Measurements from ENCODE around the gene EHBP1.
"Not testable (repeated sequence)": the region's sequence is repeated elsewhere in the genome, so short reads cannot be mapped to it uniquely, and the experiment has no call there.

EHBP1 gene

DNA sequence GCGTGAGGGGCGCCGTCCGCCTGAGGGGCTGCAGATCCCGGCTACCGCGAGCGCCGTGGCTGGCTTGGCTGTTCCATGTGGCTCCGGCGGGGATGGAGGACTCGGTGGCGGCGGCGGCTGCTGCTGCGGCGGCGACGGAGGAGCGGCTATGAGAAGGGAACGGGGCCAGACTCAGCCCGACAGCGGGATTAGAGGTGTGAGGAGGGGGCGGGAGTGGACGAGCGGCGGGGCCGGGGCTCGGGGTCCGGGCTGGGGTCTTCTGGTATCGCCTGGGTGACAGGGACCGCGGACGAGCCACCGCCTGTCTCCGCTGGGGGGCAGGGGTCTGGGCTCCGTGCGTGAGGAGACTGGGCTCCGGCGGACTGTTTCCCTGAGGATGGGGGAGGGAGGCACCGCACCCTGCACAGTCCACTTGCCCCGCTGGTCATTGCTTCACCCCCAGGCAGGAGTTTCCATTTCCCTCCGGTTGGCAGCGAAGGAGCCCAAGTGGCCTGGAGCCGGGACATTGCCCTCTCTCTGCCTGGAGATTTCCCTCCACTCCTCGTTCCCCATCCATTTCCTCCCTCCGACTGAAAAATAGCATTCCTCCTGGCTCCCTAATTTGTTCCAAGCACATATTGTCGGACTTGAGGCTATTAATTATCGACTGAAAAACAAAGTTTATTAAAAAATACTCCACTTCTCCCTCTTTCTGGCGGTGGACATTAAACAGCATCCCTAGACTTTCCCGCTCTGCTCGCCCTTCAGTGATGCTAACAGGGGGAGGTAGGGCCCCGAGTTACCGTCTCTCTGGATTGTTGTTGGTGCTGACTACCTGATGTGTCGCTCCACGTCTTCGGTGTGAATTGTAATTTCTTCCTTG, 577 bp downstream of the EHBP1 start:
- DNase-seq: peak in 2 of 4 experiments; percentile 20 to 23

- no peak for DNase-seq
These were observed 1.4 kb downstream of the EHBP1 start for GRCh38 chr2:62706721-62707521.

GRCh38 chr2:62708751-62709150, 3.2 kb downstream of the EHBP1 start:
- DNase-seq: no peak

DNA sequence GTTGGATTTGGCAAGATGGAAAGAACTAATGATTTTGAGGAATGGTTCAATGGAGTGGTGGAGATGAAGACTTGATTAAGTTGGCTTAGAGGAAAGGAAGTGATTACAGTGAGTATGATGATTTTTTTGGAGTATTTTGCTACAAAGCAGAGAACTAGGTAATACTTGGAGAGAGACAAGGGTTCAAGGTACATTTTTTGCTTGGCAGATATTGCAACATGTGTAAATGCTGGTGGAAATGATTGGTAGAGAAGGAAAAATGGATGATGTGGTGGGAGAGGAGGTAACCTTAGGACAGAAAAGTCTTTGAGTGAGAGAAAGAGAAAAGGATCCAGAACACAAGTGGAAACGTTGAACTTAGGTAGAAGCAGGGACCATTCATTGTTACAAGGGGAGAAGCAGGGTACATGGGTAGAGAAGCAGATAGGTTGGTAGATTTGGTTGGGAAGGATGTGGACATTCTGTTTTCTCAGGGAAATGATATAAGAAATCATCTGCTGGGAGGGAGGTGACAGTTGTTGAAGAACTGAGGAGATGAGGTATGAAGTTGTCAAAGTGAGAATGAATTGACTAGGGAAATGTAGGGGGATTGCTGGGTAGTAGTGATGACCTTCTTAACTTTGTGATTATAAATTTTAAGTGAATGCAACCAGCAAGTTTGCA, 6.5 kb downstream of the EHBP1 start:
- no peak for DNase-seq

GRCh38 chr2:62713196-62713595, 7.7 kb downstream of the EHBP1 start:
- DNase-seq: not testable (repeated sequence)

GRCh38 chr2:62713837-62714236, 8.3 kb downstream of the EHBP1 start:
- no peak for DNase-seq

- no peak for DNase-seq
These were observed 11.3 kb downstream of the EHBP1 start for GRCh38 chr2:62716768-62717167.

- DNase-seq: no peak
These were observed 12.1 kb downstream of the EHBP1 start for GRCh38 chr2:62717503-62718081.

GRCh38 chr2:62718225-62718822, 12.8 kb downstream of the EHBP1 start:
- no peak for DNase-seq

DNA sequence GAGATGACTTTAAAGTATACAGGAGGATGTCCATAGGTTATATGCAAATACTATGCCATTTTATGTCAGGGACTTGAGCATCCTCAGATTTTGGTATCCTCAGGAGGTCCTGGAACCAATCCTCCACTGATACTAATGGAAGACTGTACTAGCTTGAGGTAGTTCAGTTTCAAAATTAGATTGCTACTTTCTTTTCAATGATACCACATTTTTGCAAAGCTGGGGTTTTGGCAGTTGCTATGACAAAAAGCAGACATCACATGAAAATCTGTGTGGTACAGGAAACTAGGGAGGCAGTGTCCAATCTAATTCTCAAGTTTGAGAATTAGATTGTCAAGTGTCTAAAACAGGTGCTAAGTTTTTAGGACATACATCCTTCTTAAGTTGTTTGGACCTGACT, 14.2 kb downstream of the EHBP1 start:
- no peak for DNase-seq

GRCh38 chr2:62722679-62723078, 17.2 kb downstream of the EHBP1 start:
- DNase-seq: no peak

- no peak for DNase-seq
These were observed 17.7 kb downstream of the EHBP1 start for GRCh38 chr2:62723253-62723652.

GRCh38 chr2:62724106-62724505, 18.6 kb downstream of the EHBP1 start:
- DNase-seq: no peak

DNA sequence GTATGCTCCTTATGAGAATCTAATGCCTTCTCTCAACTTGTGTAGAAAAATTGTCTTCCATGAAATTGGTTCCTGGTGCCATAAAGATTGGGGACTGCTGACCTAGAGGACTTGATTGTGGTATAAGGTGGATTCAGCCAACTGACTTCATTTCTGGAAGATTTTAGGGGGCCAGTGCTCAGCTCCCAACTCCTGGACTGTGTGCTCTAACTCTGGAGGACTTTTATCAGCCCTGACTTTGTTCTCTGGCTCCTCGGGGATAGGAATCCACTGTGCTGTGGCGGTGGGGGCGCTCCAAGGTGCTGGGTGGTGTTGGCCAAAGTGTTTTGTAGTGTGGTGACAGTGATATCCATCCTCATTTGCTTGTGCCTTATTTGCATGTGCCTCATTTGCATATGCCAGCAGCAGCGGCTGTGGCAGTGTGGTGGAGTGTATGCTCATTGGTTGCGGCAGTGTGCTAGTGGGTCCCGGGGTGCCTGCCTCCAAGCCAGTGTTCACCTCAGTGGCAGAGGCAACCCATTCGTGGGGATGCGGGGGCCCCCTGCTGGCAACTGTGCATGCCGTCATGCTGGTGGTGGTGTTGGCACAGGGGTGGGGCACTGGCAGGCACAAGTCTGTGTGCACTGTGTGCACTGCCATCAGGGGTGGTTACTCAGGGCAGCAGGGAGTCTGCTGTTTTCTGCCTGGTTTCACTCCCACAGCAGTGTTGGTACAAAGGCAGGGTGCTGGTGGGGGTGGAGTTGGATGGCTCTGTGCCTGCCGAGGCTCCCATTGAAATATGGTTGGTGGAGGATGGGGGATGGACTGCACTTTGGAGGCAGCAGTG, 19.6 kb downstream of the EHBP1 start:
- peak in 1 of 4 experiments; percentile 5 for DNase-seq

DNA sequence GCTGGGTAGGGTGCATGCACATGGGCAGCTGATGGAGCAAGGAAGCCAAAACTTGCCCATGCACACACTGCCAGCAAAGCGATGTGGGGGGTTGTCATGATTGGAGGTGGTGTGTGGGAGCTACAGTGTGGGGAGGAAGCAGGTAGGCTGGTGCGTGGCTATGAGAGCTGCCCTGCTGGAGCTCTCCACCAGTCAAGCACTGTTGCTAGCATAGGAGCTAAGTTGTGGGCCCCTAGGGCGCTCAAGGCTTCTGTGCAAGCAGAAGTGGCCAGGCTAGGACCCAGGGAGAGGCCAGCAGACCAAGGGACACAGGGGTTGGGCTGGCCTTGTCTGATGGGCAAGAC, 20.2 kb downstream of the EHBP1 start:
- no peak for DNase-seq

- no peak for DNase-seq
These were observed 21.9 kb downstream of the EHBP1 start for GRCh38 chr2:62727259-62727867.

- no peak for DNase-seq
These were observed 22.5 kb downstream of the EHBP1 start for GRCh38 chr2:62727876-62728566.

DNA sequence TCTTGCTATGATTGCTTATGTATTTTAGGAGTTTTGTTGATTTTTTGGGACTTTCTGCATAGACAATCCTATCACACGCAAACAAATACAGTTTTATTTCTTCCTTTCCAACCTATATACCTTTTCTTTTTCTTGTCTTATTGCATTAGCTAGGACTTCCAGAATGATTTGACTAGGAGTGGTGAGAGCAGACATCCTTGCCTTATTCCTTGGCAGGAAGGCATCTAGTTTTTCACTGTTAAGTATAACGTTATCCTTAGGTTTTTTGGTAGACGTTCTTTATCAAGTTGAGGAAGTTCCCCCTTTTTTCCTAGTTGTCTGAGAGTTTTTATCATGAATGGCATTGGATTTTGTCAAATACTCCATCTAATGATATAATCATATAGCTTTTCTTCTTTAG, 25.8 kb downstream of the EHBP1 start:
- DNase-seq: no peak

DNA sequence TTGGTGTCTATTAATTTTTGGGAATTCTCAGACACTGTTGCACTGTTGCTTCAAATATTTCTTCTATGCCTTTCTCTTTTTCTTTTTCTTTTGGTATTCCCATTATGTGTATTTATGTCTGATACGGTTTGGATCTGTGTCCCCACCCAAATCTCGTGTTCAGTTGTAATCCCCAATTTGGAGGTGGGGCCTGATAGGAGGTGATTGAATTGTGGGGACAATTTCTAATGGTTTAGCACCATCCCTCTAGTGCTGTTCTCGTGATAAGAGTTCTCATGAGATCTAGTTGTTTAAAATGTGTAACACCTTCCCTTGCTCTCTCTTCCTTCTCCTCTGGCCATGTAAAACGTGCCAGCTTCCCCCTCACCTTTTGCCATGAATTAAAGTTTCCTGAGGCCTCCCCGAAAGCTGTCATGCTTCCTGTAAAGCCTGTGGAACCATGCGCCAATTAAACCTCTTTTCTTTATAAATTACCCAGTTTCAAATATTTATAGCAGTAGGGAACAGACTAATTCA, 26.8 kb downstream of the EHBP1 start:
- no peak for DNase-seq

DNA sequence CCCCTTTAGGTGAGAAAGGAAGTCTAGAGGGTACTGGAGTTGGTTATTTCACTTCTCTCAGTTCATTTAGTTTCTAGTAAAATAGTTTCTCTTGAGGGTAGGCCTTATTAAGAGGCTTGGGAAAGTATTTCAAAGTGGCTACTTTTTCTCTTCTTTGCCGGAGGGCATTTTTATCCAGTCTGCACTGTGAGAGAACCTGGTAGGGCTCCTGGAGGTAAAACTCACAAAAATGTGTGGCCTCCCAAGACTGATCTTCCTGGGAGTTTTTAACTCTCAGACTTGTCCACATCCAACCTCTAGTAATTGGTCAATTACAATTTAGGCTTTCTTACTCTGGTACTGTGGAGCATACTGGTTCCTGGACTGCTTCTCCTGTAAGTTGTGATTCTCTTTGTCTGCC, 28.0 kb downstream of the EHBP1 start:
- no peak for DNase-seq
